ENCODE measurements around the gene ZBTB11.
"Not testable (repeated sequence)": the region's sequence is repeated elsewhere in the genome, so short reads cannot be mapped to it uniquely, and the experiment has no call there.

The ZBTB11 gene

GRCh38 chr3:101641397-101642115 lies 35.4 kb downstream of the ZBTB11 start:
- DNase-seq, result not testable (repeated sequence)

GRCh38 chr3:101640256-101640655 lies 36.7 kb downstream of the ZBTB11 start:
- DNase-seq, result no peak

- no peak for DNase-seq
Observed at GRCh38 chr3:101639280-101639963, 37.5 kb downstream of the ZBTB11 start.

GRCh38 chr3:101638261-101638745 lies 38.6 kb downstream of the ZBTB11 start:
- no peak for DNase-seq

GRCh38 chr3:101637451-101637850 lies 39.5 kb downstream of the ZBTB11 start:
- no peak for DNase-seq

GRCh38 chr3:101635954-101636798 lies 40.8 kb downstream of the ZBTB11 start:
- DNase-seq, result peak; percentile 38

GRCh38 chr3:101635345-101635744 lies 41.6 kb downstream of the ZBTB11 start:
- no peak for DNase-seq

GRCh38 chr3:101634591-101635196 lies 42.2 kb downstream of the ZBTB11 start:
- no peak for DNase-seq

- no peak for DNase-seq
Observed at GRCh38 chr3:101633186-101633585, 43.7 kb downstream of the ZBTB11 start.

- no peak for DNase-seq
Observed at GRCh38 chr3:101632586-101632985, 44.3 kb downstream of the ZBTB11 start.

GRCh38 chr3:101631959-101632358 lies 45.0 kb downstream of the ZBTB11 start:
- not testable (repeated sequence) for DNase-seq

GRCh38 chr3:101631098-101631796 lies 45.7 kb downstream of the ZBTB11 start:
- DNase-seq, result no peak

GRCh38 chr3:101629219-101629618 lies 47.7 kb downstream of the ZBTB11 start:
- DNase-seq, result no peak

- no peak for DNase-seq
Observed at GRCh38 chr3:101625879-101626278, 51.1 kb downstream of the ZBTB11 start.

GRCh38 chr3:101624857-101625256 lies 52.1 kb downstream of the ZBTB11 start:
- no peak for DNase-seq

- DNase-seq, result no peak
Observed at GRCh38 chr3:101623656-101624055, 53.3 kb downstream of the ZBTB11 start.

GRCh38 chr3:101619734-101620133 lies 57.2 kb downstream of the ZBTB11 start:
- no peak for DNase-seq

- DNase-seq, result no peak
Observed at GRCh38 chr3:101618726-101619125, 58.2 kb downstream of the ZBTB11 start.

- DNase-seq, result no peak
Observed at GRCh38 chr3:101617478-101617877, 59.5 kb downstream of the ZBTB11 start.

GRCh38 chr3:101615525-101615924 lies 61.4 kb downstream of the ZBTB11 start:
- no peak for DNase-seq

- not testable (repeated sequence) for DNase-seq
Observed at GRCh38 chr3:101613014-101613413, 63.9 kb downstream of the ZBTB11 start.

- no peak for DNase-seq
Observed at GRCh38 chr3:101611023-101611422, 65.9 kb downstream of the ZBTB11 start.

Measured in 8988T (cell line).